IMR-90 (cell line): ENCODE results near the gene CLEC3B. TPM values are rescaled to one million over a fixed set of nuclear protein-coding genes. Genes with fewer than 3 reads are reported as not detected.
A peak's percentile ranks its signal among the peaks of the same experiment; 100 is the strongest.

Source experiments
- ATAC-seq: fragments of 200-7000 bp; cut with Tn5 transposase; 2 replicates; pipeline ENCODE4 v1.9.1; 2020; ENCODE audit warnings: low read depth, mild to moderate bottlenecking, moderate library complexity
- BruUV-seq: library from RNA; stranded (reverse); fragments of 400-500 nt; replicated peaks from 2 replicates; lab custom pipeline; 2021; lab: Mats Ljungman, UMichigan
- CTCF ChIA-PET: fragments of 300-600 bp; formaldehyde crosslinking; extraction: SDS; loops from one replicate; lab custom pipeline; 2021; ENCODE audit warnings: antibody characterized with exemption; lab: Yijun Ruan, JAX
- POLR2A ChIA-PET: fragments of 300-600 bp; sonication (Branson Sonifier 250); formaldehyde crosslinking; loops from one replicate; lab custom pipeline; 2022; ENCODE audit warnings: antibody characterized with exemption; ENCODE audit not compliant: unreplicated experiment; lab: Charles Lee
- DNase-seq: peaks from one replicate; pipeline ENCODE4 v3.0.0; 2013
- H2AFZ ChIP-seq: replicated peaks from 2 replicates; pipeline ENCODE3; 2013; ENCODE audit warnings: low read length, mild to moderate bottlenecking; ENCODE audit not compliant: poor library complexity
- H2AK5ac ChIP-seq: 2 replicates; pipeline ENCODE4 v1.6.1; 2013; ENCODE audit warnings: low read depth, low read length, inconsistent platforms
- H2AK9ac ChIP-seq: replicated peaks from 2 replicates; pipeline ENCODE3; 2013; ENCODE audit warnings: mild to moderate bottlenecking, low read depth, low read length, moderate library complexity; ENCODE audit not compliant: poor library complexity
- H2BK120ac ChIP-seq: 2 replicates; pipeline ENCODE4 v1.6.1; 2013; ENCODE audit warnings: low read depth, low read length, inconsistent platforms
- H2BK15ac ChIP-seq: 3 replicates; pipeline ENCODE4 v1.6.1; 2013; ENCODE audit warnings: low read depth, low read length, inconsistent platforms
- H2BK20ac ChIP-seq: 2 replicates; pipeline ENCODE4 v1.6.1; 2013; ENCODE audit warnings: low read depth, mild to moderate bottlenecking, inconsistent platforms, low read length, moderate library complexity
- H2BK5ac ChIP-seq: 2 replicates; pipeline ENCODE4 v1.6.1; 2013; ENCODE audit warnings: mild to moderate bottlenecking, low read depth, low read length, inconsistent platforms; ENCODE audit not compliant: poor library complexity, severe bottlenecking
- H3K14ac ChIP-seq: replicated peaks from 2 replicates; pipeline ENCODE4 v1.6.1; 2013; ENCODE audit warnings: low read depth, low read length, inconsistent platforms
- H3K18ac ChIP-seq: 2 replicates; pipeline ENCODE4 v1.6.1; 2013; ENCODE audit warnings: low read depth, low read length, control low read depth
- H3K23ac ChIP-seq: 2 replicates; pipeline ENCODE4 v1.6.1; 2013; ENCODE audit warnings: low read depth, low read length, inconsistent platforms
- H3K27ac ChIP-seq: 2 replicates; pipeline ENCODE4 v1.5.1; 2013; ENCODE audit warnings: mild to moderate bottlenecking, control low read depth, low read length; ENCODE audit not compliant: insufficient read depth
- H3K27me3 ChIP-seq: 2 replicates; pipeline ENCODE4 v1.6.1; 2013; ENCODE audit warnings: low read length; ENCODE audit not compliant: control insufficient read depth, insufficient read depth
- H3K36me3 ChIP-seq: 2 replicates; pipeline ENCODE4 v1.6.1; 2013; ENCODE audit warnings: low read length, mixed read lengths; ENCODE audit not compliant: control insufficient read depth, insufficient read depth
- H3K4ac ChIP-seq: 2 replicates; pipeline ENCODE4 v1.6.1; 2013; ENCODE audit warnings: low read depth, low read length, inconsistent platforms
- H3K4me1 ChIP-seq: 2 replicates; pipeline ENCODE4 v1.6.1; 2013; ENCODE audit warnings: low read length, mixed read lengths; ENCODE audit not compliant: control insufficient read depth, insufficient read depth
- H3K4me2 ChIP-seq: 2 replicates; pipeline ENCODE4 v1.6.1; 2013; ENCODE audit warnings: low read depth, mild to moderate bottlenecking, control low read depth, low read length, moderate library complexity
- H3K4me3 ChIP-seq: 2 replicates; pipeline ENCODE4 v1.5.1; 2013; ENCODE audit warnings: low read depth, mild to moderate bottlenecking, control low read depth, low read length, moderate library complexity; ENCODE audit not compliant: insufficient read depth
- H3K56ac ChIP-seq: 2 replicates; pipeline ENCODE4 v1.6.1; 2013; ENCODE audit warnings: low read length, inconsistent platforms; ENCODE audit not compliant: insufficient read depth; ENCODE audit errors: extremely low read depth
- H3K79me1 ChIP-seq, 2 experiments: 2 replicates each; pipeline ENCODE4 v1.6.1; 2013; ENCODE audit warnings: low read length in 2 of 2, inconsistent platforms in 1 of 2, low read depth in 1 of 2
- H3K9ac ChIP-seq: 2 replicates; pipeline ENCODE4 v1.6.1; 2013; ENCODE audit warnings: low read depth, low read length, control low read depth
- H3K9me1 ChIP-seq: 2 replicates; pipeline ENCODE4 v1.6.1; 2013; ENCODE audit warnings: low read length, inconsistent platforms; ENCODE audit not compliant: insufficient read depth
- H3K9me3 ChIP-seq: 2 replicates; pipeline ENCODE4 v1.6.1; 2013; ENCODE audit warnings: low read length; ENCODE audit not compliant: control insufficient read depth, insufficient read depth
- H4K20me1 ChIP-seq: 2 replicates; pipeline ENCODE4 v1.6.1; 2013; ENCODE audit warnings: low read length, inconsistent platforms; ENCODE audit not compliant: insufficient read depth
- H4K5ac ChIP-seq: 2 replicates; pipeline ENCODE4 v1.6.1; 2013; ENCODE audit warnings: mild to moderate bottlenecking, low read depth, low read length, control low read depth
- H4K8ac ChIP-seq, 2 experiments: 2 replicates each; pipeline ENCODE4 v1.6.1; 2013; ENCODE audit warnings: low read depth in 2 of 2, low read length in 2 of 2, control low read depth in 1 of 2, inconsistent platforms in 1 of 2
- H4K91ac ChIP-seq: 2 replicates; pipeline ENCODE4 v1.6.1; 2013; ENCODE audit warnings: low read depth, low read length, inconsistent platforms; ENCODE audit not compliant: insufficient read depth
- BHLHE40 ChIP-seq: fragments of 150-350 bp; IDR thresholded peaks from 2 replicates; pipeline ENCODE4 v1.6.1; 2016; ENCODE audit warnings: mild to moderate bottlenecking, low read depth, low read length
- CEBPB ChIP-seq: IDR thresholded peaks from 2 replicates; pipeline ENCODE4 v1.6.1; 2012; ENCODE audit warnings: low read depth, low read length, improper control_type of control experiment
- CTCF ChIP-seq: conservative IDR thresholded peaks from 2 replicates; pipeline ENCODE4 v1.5.1; 2012; ENCODE audit warnings: mild to moderate bottlenecking, low read depth, low read length, improper control_type of control experiment
- ELK1 ChIP-seq: fragments of 150-350 bp; IDR thresholded peaks from 2 replicates; pipeline ENCODE4 v1.6.1; 2016; ENCODE audit warnings: low read depth, mild to moderate bottlenecking, low read length, moderate library complexity, borderline replicate concordance
- FOS ChIP-seq: fragments of 150-350 bp; IDR thresholded peaks from 2 replicates; pipeline ENCODE4 v1.6.1; 2016; ENCODE audit warnings: low read depth, low read length
- MAFK ChIP-seq: IDR thresholded peaks from 2 replicates; pipeline ENCODE4 v1.6.1; 2012; ENCODE audit warnings: low read depth, low read length, improper control_type of control experiment
- MXI1 ChIP-seq: IDR thresholded peaks from 2 replicates; pipeline ENCODE4 v1.6.1; 2012; ENCODE audit warnings: low read depth, mild to moderate bottlenecking, low read length, moderate library complexity, borderline replicate concordance
- NFE2L2 ChIP-seq: fragments of 150-350 bp; IDR thresholded peaks from 2 replicates; pipeline ENCODE4 v1.6.1; 2016; ENCODE audit warnings: low read depth, mild to moderate bottlenecking, low read length
- RAD21 ChIP-seq: IDR thresholded peaks from 2 replicates; pipeline ENCODE4 v1.6.1; 2012; ENCODE audit warnings: low read length, improper control_type of control experiment
- RCOR1 ChIP-seq: IDR thresholded peaks from 2 replicates; pipeline ENCODE4 v1.6.1; 2012; ENCODE audit warnings: mild to moderate bottlenecking, low read length, improper control_type of control experiment; ENCODE audit not compliant: insufficient replicate concordance
- SMC3 ChIP-seq: fragments of 150-350 bp; IDR thresholded peaks from 2 replicates; pipeline ENCODE4 v1.6.1; 2016; ENCODE audit warnings: low read depth, mild to moderate bottlenecking, antibody characterized with exemption, low read length, moderate library complexity
- WGBS, 2 experiments: methylation state at CpG; one replicate each; pipeline versions ENCODE4 v1.1.5 to v1.1.7; 2013; ENCODE audit warnings: missing lambda C conversion rate in 2 of 2; ENCODE audit not compliant: insufficient read length in 1 of 2; ENCODE audit errors: extremely low coverage in 2 of 2; 5-methylcytosine and 5-hydroxymethylcytosine counted together
- dilution Hi-C: fragments of 300-500 bp; cut with HindIII; formaldehyde crosslinking; loops from one replicate; pipeline ENCODE4 v1.14.3; 2018; ENCODE audit warnings: low sequenced_read_pairs; ENCODE audit not compliant: unreplicated experiment
- in situ Hi-C: fragments of 300-500 bp; cut with MboI; formaldehyde crosslinking; loops from 3 replicates; pipeline ENCODE4 v1.14.3; 2019; ENCODE audit warnings: low sequenced_read_pairs, inconsistent platforms, mixed read lengths
- intact Hi-C: fragments of 100-400 bp; cut with micrococcal nuclease; formaldehyde crosslinking; loops from 2 replicates; pipeline ENCODE4 v1.10.0; 2022
- polyA plus RNA-seq, 3 experiments: library from polyadenylated mRNA; depleted of rRNA; stranded (reverse); fragments of >200 nt; gene quantifications; 2 replicates each; pipeline ENCODE4 v1.2.3, GENCODE V29; 2012; ENCODE audit warnings: low replicate concordance in 1 of 3
- total RNA-seq: library from RNA; depleted of rRNA; stranded (reverse); fragments of >200 nt; gene quantifications from 2 replicates; pipeline ENCODE4 v1.2.3, GENCODE V29; 2012

The CLEC3B gene
- total and polyA plus RNA-seq, 2 of the 4 experiments (the other 2 are of a cell fraction) = 3.6 to 13.2 TPM

- Histone ChIP-seq H2AK9ac (no peak overlapping the region), H3K18ac (peak overlapping the region; percentile 94), H3K4me2 (no peak overlapping the region), H3K4me3 (no peak overlapping the region), H3K27me3 (no peaks in the 10 kb centered on the region), H2BK20ac (peak overlapping the region; percentile 94), H3K27ac (peak overlapping the region; percentile 16), H4K91ac (peak overlapping the region; percentile 95), H2BK120ac (peak overlapping the region; percentile 96), H3K36me3 (no peaks in the 10 kb centered on the region), H3K79me1 (peaks cover 0 to 9% of the 10 kb centered on the region in 2 experiments; a peak in 1 of 4 replicates), H3K9me3 (no peaks in the 10 kb centered on the region), H3K9me1 (peaks cover 10% of the 10 kb centered on the region), H3K9ac (no peak overlapping the region), H3K4me1 (peaks cover 24% of the 10 kb centered on the region), H3K23ac (peak overlapping the region; percentile 69; the same call in 1 of the 2 replicates), H4K5ac (peak overlapping the region; percentile 93), H2BK15ac (peak overlapping the region; percentile 86), H3K14ac (peak overlapping the region; percentile 93), H3K4ac (peak overlapping the region; percentile 92), H2AFZ (no peak overlapping the region), H4K20me1 (no peaks in the 10 kb centered on the region), H2BK5ac (peak overlapping the region; percentile 22), H3K56ac (no peak overlapping the region), H2AK5ac (peak overlapping the region; percentile 93), H4K8ac (peak overlapping the region; percentile 85 to 94)
- intact Hi-C loops = loop anchor here (5.0 to 10.0 kb wide), 2 partner anchors 80 to 553 kb away; partner anchors contain the start of gene LIMD1
- ATAC-seq (no peak), DNase-seq (no peak)
- TF ChIP-seq FOS (no peak), CEBPB (no peak), SMC3 (no peak), MXI1 (no peak), BHLHE40 (no peak), NFE2L2 (no peak), RAD21 (no peak), MAFK (no peak), RCOR1 (no peak), CTCF (no peak), ELK1 (no peak)
- dilution Hi-C loops = loop anchor here (25.0 kb wide), 1 partner anchor 470 kb away; no protein-coding TSS in a partner anchor
- BruUV-seq = no TSS peak
- no CpG with 5 or more reads among the region's 3 CpGs for WGBS, 2 experiments
- ChIA-PET POLR2A (interaction anchor here (0.5 to 0.9 kb wide), 2 partner anchors 179 to 239 kb away, joined by 3 read pairs; no protein-coding TSS in a partner anchor), CTCF (interaction anchor here (0.9 to 5.0 kb wide), 9 partner anchors 13 to 614 kb away, joined by 3 to 27 read pairs (median 5); partner anchors contain the start of gene TMEM158)
- in situ Hi-C loops = loop anchor here (5.0 to 25.0 kb wide), 2 partner anchors 180 to 1045 kb away; no protein-coding TSS in a partner anchor
Measured at GRCh38 chr3:45042162-45042561, 16.1 kb downstream of the CLEC3B start.
